Retinal pigment epithelial cell (primary cell): ENCODE results near the gene MLPH.
A peak's percentile ranks its signal among the peaks of the same experiment; 100 is the strongest.

ENCODE experiments used
- DNase-seq: peaks from one replicate; pipeline ENCODE4 v3.0.0-alpha.2; 2010; ENCODE audit warnings: low read depth
- H3K4me3 ChIP-seq: 2 replicates; pipeline ENCODE4 v1.5.1; 2011; ENCODE audit warnings: mild to moderate bottlenecking, low read length, control low read depth, moderate library complexity
- TF ChIP-seq, protein P1 (sequence below): conservative IDR thresholded peaks from 2 replicates; pipeline ENCODE4 v1.5.1; 2011; ENCODE audit warnings: low read depth, low read length, control low read depth, inconsistent platforms

Gene MLPH

DNA sequence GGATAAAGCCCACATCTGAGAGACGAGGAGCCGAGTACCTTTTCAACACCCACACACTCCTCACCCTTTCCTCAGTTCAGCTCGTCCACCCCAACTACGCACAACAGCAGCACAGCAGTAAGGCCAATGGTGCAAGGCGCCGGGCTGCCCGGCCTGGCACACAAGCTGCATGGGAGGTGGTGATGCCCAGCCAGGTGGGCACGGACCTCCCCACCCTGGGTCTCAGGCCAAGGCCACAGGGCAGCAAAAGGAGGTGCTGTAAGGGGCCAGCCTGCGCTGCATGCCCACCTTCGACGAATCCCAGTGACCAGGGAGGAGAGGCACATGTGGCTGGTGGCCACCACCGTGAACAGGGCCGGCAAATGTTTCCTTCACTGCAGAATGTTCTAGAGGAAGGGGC lies 36.5 kb upstream of the MLPH start:
- DNase-seq, result no peak
- TF ChIP-seq, protein P1, sequence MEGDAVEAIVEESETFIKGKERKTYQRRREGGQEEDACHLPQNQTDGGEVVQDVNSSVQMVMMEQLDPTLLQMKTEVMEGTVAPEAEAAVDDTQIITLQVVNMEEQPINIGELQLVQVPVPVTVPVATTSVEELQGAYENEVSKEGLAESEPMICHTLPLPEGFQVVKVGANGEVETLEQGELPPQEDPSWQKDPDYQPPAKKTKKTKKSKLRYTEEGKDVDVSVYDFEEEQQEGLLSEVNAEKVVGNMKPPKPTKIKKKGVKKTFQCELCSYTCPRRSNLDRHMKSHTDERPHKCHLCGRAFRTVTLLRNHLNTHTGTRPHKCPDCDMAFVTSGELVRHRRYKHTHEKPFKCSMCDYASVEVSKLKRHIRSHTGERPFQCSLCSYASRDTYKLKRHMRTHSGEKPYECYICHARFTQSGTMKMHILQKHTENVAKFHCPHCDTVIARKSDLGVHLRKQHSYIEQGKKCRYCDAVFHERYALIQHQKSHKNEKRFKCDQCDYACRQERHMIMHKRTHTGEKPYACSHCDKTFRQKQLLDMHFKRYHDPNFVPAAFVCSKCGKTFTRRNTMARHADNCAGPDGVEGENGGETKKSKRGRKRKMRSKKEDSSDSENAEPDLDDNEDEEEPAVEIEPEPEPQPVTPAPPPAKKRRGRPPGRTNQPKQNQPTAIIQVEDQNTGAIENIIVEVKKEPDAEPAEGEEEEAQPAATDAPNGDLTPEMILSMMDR, result no peak
- H3K4me3 ChIP-seq, result no peak overlapping the region

DNA sequence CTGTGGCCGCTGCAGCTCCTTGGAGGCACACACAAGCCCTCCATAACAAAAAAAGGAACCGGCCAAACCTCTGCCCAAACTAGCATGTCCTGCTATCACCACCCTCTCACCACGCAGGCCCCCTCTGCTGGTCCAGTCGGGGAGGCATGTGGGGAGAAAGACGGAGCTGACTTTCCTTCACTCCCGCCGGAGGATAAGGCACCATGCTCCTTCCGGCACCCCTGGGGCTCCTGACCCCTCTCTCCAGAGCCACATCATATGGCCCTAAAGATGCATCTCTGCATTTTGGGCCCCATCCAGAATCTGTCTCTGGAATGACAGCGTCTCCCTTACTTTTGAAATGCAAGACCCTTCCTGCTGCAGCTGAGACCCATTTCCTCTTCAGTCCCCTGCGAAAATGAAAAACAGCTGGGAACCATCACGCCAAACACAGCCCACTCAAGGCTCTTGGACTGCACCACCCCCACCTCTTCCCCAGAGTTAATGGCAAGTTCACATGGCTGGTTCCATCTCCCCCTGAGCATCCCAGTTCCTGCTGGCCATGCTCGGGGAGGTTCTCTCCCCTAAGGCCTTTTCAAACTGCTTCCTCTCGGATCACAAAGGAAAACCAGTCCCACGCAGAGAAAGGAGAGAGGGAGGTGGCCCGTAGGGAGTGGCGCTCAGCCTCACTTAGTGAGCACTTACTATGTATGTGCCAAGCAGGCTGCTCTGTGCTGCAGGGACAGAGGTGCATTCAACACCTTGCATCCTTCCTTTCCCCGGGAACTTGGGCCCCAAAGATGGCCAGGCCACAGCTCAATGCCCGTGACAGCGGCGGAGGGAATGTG lies 35.2 kb upstream of the MLPH start:
- TF ChIP-seq, protein P1, result peak; percentile 27
- no peak overlapping the region for H3K4me3 ChIP-seq
- no peak for DNase-seq

DNA sequence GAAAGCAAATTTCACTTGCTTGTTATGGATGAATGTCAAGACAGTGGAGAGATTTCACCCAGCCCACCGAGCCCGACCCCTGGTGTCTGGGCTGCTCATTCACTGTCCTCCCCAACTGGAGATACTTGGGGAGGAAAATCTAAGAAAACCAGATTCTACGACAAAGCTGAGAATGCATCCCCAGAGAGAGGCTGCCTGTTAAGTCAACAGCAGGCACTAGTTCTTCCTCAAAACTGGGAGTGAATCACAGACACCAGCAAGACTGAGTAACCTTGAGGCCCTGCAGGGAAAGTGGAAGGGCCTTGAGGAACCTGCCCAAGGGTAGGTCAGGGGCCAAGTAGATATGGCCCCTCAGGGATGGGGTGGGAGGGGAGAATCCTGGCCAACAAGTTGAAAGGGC lies 34.2 kb upstream of the MLPH start:
- TF ChIP-seq, protein P1, result no peak
- no peak overlapping the region for H3K4me3 ChIP-seq
- no peak for DNase-seq

DNA sequence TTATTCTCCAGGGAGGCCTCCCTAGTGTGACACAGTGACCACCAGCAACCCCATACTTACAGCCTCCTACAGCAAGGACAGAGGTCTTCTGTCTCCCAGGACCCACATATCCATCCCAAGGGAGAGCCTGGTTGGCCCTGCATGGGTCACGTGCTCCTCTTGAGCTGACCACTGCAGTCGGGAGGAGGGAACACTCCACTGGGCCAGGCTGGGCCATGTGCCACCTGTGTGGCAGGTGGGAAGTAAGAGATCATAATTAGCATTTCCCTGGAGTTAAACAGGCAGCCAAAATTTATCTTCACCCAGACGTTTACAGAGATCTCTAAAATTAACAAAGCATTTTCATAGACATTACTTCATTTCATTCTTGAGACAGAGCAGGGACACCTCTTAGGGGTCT lies 33.4 kb upstream of the MLPH start:
- no peak for DNase-seq
- no peak overlapping the region for H3K4me3 ChIP-seq
- TF ChIP-seq, protein P1, result no peak

DNA sequence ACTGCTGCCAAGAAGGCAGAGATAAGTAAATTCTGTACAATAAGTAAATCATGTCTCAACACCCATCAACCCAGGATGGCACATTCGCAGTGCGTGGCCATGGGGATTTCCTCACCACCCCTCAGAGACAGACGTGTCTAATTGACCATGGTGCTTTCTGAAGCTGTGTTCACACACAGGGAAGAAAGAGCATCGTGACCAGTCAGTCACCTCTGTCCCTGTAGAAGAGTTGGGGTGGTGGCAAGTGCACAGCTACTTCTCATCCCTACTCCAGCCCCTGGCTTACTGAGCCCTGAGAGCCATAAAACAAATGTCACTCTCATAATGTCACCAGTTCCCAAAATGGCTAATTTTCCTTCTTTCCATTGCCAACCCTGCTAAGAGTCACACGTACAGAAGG lies 31.3 kb upstream of the MLPH start:
- TF ChIP-seq, protein P1, result no peak
- no peak for DNase-seq

DNA sequence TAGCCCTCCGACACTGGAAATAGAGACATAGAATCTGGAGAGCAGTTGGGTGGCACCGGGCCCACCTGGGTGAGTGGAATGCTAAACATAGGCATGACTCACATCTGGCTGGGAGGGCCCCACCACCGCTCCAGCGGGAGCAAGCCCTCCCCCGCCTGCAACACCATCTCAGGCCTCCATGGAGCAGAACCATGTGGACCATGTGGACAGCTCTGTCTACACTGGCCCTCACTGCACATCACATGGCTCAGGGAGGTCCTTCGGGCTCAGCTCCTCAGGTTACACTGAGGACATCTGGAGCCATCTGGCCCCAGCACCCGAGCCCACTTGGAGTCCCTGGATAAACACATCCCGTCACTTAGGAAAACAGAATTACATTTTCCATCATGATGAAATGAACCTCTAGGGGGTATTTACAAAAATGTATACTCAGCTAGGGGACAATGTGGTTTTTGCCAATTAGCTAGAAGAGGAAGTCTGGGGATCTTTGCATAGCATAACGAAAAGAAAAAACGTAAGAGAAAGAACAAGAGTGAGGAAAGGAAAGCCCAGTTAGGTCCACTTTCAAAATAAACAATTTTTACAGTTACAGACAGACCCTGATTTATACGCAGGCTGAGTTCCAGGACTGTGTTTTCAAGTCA lies 30.7 kb upstream of the MLPH start:
- H3K4me3 ChIP-seq, result no peak overlapping the region
- TF ChIP-seq, protein P1, result no peak

More for the DNA sequence above, 31.3 kb upstream of the MLPH start:
- H3K4me3 ChIP-seq, result no peak overlapping the region

More for the DNA sequence above, 30.7 kb upstream of the MLPH start:
- no peak for DNase-seq
